HG03175 (cell line): ENCODE measurements around the gene DNHD1.

ENCODE experiments used
- ATAC-seq: cut with Tn5 transposase; IDR thresholded peaks from one replicate; pipeline ENCODE4 v1.9.1; 2021; ENCODE audit warnings: mild to moderate bottlenecking, moderate library complexity; ENCODE audit not compliant: unreplicated experiment

The DNHD1 gene

GRCh38 chr11:6611092-6611962 is 114.2 kb downstream of the DNHD1 start:
- no peak for ATAC-seq

GRCh38 chr11:6611963-6612212 is 114.8 kb downstream of the DNHD1 start:
- peak; percentile 16 for ATAC-seq

GRCh38 chr11:6612213-6613041 is 115.3 kb downstream of the DNHD1 start, which contains the start of gene TAF10:
Gene TAF10 (minus strand): TSS chr11:6612216. CDS start chr11:6612189, 27 bp downstream.
- ATAC-seq: peak; percentile 92

- ATAC-seq: no peak
Measured at GRCh38 chr11:6613496-6613895, 116.4 kb downstream of the DNHD1 start.

- no peak for ATAC-seq
Measured at GRCh38 chr11:6614446-6614845, 117.4 kb downstream of the DNHD1 start.

GRCh38 chr11:6615046-6615445 is 118.0 kb downstream of the DNHD1 start:
- no peak for ATAC-seq

GRCh38 chr11:6615882-6616585 is 119.0 kb downstream of the DNHD1 start:
- ATAC-seq: no peak

- ATAC-seq: no peak
Measured at GRCh38 chr11:6616596-6617250, 119.6 kb downstream of the DNHD1 start.

- no peak for ATAC-seq
Measured at GRCh38 chr11:6617315-6617781, 120.3 kb downstream of the DNHD1 start.

GRCh38 chr11:6618117-6619003 is 121.3 kb downstream of the DNHD1 start:
- ATAC-seq: peak; percentile 15

- peak; percentile 100 for ATAC-seq
Measured at GRCh38 chr11:6619004-6619745, 122.1 kb downstream of the DNHD1 start, which contains the start of gene TPP1. Gene TPP1 (minus strand): TSS chr11:6619422. CDS start chr11:6619400, 22 bp downstream.

GRCh38 chr11:6620636-6621035 is 123.6 kb downstream of the DNHD1 start:
- ATAC-seq: no peak
